Activated T-cell treated with anti-CD3 and anti-CD28 coated beads, Interleukin-2, amount 50 U/mL, for 48 hours (primary cell): ENCODE results near the gene STUB1.

Experiments
- DNase-seq, 2 experiments: peaks; one replicate each; pipeline ENCODE4 v3.0.0-alpha.2; 2020

Gene STUB1

DNA sequence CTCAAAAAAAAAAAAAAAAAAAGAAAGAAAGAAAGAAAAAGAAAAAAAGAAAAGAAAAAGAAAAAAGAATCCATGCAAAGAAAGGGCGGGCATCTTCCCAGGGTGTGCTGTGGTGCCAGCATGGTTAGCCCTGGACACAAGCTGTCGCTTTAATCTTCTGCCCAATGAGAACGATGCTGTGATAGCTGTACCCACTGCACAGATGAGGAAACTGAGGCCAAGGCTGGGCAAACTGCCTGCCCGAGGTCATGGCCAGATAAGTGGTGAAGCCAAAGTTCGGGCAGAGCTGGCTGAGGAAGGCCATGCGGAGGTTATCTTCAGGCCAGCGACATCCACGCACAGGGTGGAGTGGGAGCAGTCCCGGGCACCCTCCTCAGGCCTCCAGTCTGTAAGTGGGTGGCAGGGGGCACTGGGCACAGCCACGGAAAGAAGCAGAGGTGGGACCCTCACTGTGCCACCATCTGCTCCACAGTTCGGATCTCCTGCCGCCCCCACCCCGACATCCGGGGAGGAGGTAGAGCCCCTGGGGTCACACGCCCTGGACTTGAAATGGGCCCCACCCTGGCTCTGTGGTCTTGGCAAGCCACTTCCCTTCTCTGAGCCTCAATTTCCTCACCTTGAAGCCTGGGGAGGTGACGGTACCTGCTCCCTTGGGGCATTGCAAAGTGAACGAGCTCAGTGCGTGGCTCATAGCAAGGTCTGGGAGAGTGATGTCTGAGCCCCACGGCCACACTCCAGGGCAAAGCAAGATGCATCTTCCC is 18.9 kb downstream of the STUB1 start:
- DNase-seq = no peak

DNA sequence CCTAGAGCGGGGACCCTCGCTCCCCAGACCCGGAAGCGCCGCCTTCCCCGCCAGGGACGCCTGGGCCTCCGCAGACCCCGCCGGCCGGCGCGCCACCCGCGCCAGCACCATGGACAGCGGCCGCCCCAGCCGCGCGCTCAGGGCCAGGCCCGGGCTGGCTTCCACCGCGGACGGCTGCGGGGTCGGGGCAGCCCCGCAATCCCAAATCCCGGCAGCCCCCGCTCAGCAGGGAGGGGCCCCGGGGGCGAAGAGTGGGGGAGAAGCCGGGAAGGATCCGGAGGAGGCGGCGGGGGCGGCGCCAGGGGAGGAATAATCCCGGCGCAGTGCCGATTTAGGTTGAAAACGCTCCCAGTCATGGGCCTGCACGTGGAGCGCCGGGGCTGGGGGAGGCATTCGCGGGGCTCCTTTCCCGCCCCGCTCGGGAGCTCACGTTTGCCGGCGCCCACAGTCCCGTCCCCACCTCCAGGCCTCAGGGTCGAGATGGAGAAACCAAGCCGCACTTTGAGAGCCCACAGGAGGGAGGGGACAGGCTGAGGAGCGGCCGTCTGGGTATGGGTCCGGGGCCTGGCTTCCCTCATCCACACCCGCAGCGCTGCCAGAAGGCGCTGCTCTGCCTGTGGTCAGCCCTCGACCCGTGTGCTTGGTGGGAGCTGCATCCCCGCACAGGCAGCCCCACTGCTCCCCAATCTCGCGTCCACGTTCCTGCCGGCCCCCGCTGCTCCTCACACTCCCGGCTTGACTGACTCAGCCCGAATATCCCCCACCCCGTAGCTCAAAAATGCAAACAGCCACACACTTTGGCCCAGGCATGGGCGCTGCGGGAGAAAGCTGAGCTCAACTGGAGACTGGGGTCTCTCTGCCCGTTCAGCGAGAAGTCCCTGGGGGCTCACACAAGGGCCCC is 20.7 kb downstream of the STUB1 start:
- peak in 1 of 2 experiments; percentile 61 for DNase-seq

DNA sequence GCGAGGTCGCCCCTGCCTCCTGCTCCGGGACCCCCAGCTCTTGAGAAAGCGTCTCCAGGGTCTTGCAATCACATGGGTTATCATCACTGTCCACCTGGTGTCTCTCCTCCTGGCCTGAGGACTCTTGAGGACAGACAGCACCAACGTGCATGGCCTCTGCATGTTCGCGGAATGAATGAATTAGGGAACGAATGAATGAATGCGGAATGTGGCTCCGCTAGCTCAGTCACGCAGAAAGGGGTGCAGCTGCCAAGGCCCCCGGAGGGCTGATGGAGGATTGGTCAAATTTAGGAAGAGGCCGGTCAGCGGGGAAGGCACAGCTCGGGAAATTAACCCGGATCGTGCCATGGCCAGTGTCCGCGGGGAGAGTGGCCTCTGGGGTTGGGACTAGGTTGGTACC is 22.1 kb downstream of the STUB1 start:
- DNase-seq = no peak

DNA sequence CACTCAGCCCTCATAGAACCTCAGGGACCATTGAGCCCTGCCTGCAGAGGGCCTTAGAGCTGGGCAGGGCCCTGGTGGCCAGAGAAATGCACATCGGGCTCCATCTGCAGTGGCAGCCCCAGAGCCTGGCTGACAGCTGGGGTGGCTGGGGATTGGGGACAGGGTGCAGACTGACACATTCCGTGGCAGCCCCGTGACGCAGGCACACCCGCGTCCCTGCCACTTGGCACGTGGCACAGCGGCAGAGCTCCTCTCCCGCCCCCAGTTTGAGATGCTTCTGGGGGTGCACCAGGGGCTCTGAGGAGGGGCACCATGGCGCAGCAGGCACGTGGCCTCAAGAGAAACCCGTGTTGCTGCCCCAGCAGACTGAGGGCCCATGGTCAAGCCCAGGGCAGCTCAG is 23.2 kb downstream of the STUB1 start:
- DNase-seq = no peak

DNA sequence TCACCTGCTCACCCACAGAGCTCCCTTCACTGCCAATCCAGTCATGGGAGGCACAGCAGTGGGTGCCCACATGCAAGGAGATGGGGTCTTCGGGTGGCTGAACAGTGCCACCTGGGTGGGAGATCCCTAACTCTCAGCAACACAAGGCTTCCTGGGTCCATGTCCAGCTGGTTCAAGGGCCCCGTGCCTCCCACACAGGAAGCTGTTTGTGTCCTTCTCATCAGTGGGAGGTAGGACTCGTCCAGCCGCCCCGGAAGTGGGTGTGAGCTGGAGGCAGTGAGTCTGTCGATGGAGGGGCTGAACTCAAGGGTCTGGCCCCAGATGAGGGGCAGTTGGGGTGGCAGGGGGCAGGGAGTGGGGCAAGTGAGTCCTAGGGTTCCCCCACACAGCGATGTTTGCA is 23.8 kb downstream of the STUB1 start:
- DNase-seq = no peak

DNA sequence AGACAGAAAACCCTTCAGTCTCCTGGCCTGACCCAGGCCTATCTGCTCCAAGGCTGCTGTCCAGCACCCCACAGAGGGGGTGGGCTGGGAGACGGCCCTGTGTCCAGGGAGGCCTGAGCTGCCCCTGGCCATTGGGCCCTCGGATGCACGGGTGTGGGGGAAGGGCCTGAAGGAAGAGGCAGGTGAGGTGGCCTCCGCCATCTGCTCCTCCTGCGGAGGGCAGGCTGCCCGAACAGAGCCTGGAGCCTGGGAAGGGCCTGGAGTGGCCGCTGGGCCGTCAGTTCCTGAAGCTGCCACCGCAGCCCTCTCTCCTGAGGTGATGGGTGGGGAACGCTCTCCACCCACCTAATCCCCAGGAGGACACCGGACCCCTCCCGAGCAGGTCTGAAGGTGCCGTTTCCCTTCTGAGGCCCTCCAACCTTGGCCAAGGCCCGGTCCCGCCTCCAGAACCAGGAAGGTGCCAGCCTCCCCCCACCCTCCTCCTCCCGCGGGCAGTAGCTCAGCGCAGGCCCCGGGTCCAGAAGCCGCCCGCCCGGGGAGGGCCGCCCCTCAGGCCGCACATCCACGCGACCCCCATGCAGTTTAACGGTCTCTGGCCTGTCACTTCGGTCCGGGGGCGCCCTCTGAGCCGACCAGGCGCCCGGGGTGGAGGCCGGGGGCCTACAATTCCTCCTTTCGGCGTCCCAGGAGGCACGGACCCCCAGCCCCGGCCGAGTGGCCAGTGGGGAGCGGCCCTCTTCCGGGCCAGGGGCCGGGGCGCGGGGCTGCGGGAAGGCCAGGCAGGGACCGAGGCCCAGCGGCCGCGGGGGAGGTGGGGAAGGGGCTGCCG is 24.6 kb downstream of the STUB1 start:
- no peak for DNase-seq

DNA sequence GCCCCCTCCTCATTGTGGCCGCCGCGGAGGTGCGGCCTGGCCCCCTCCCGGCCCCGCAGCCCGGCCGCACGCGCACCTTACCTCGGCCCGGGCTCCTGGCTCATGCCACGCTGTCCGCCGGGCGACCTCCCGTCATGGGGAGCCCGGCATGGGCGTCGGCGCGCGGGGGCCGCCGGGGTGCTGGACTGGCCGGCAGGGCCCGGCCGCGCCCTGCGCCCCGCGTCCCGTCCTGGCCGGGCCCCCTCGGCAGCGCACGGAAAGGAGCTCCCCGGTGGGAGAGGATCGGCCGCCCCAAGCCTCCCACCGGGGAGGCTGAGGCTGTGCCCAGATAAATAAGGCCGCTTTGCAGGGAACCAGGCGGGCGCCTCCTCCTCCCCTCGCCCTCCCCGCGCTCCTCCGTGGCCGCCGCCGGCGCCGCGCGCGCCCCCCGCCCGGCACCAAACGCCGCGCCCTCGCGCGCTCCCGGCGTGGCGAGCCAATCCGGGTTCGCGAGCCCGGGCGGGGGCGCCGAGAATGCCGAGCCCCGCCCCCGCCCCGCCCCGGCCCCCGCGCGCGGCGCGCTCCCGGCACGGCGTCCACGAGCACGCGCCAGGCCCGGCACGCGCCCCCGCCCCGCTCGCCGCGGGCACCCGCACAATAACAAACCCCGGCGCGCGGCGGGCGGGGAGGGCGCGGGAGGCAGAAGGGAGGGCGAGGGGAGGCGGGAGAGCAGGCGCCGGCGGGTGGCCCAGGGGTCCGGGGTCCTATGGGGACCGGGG is 25.4 kb downstream of the STUB1 start, which contains the start of gene FBXL16:
TSS of gene FBXL16 (minus strand) at position 371 of the 758 bp plus-strand sequence. CDS start 8,396 bp downstream, outside the sequence.
- DNase-seq = no peak

DNA sequence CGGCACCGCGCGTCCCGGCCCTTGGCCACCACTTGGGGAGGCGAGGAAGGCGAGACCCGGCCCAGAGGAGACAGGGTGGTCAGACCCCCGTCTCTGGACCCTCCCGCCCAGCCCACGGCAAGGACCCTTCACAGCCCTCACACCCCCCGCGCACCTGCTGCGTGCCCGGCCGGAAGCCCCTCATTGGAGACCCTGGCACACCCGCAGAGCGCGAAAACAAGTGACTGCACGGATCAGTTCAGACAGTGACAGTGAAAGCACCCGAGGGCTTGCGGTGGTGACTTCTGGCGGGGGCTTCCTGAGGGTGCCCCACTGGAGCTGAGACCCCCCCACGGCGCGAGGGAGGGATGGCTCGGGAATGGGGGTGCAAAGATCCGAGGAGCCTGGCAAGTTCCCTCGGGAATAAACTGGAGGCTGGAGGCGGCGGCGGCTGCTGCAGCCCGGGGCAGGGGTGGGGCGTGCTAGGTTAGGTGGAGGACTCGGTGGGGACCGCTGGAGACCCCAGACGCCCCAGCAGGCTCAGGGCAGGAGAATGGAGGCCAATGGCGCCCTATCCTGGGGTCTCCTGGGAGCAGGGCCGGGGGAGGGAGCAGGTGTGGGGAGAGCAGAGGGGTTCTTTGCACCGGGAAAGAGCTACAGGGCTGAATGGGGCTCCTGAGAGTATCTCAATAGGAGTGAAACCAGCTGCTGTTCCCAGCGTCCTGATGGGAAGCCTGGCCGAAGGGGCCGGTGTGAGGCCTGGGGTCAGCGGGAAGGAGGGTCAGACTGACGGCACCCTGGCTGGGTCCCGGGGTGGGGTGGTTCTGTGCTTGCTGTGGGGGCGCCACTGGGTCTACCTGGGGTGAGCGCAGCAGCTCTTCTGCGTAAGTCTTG is 26.2 kb downstream of the STUB1 start:
- no peak for DNase-seq

DNA sequence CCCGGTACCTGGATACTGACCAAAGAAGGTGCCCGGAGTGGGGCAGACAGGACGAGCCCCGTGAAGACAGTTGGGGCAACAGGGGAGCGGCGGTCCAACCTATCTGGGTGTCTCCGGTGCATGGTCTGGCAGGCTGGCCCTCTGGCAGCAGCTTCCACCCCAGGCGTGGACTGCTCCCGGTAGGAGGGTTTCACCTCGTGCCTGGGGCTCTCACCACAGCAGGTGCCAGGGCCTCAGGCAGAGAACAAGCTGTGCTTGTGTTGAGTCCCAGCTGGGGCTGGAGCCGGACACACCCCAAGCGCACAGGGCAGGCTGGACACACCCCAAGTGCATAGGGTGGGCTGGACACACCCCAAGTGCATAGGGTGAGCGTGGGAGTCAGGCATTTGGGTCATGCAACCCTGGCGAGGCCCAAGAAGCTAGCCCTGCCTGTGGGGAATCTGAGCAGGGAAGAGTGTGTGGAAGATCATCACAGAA is 26.9 kb downstream of the STUB1 start:
- no peak for DNase-seq

DNA sequence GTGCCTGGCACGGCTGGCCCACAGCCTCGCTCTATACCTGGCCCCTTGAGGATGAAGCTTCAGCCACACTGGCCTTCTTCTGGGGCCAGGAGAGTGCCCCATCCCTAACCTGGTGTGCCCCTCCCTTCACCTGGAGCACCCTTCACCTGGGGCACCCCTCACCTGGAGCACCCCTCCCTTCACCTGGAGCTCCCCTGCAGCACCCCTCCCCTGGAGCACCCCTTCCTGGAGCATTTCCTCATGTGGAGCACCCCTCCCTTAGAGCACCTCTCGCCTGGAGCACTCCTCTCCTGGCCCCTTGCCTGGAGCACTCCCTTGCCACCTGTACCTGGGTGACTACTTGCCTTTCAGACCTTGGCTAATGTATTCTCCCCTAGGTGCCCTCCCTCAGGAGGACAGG is 27.8 kb downstream of the STUB1 start:
- DNase-seq = no peak

DNA sequence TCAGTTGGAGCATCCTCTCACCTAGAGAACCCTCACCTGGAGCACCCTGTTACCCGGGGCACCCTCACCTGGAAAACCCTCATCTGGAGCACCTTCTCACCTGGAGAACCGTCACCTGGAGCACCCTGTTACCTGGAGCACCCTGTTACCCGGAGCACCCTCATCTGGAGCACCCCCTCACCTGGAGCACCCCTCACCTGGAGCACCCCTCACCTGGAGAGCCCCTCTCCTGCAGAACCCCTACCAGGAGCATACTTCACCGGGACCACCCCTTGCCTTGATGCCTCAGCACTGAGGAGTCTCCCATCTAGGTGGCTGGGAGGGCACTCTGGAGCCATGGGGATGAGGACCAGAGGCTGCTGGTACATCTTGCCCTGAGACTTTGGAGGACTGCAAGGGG is 28.7 kb downstream of the STUB1 start:
- DNase-seq = no peak

DNA sequence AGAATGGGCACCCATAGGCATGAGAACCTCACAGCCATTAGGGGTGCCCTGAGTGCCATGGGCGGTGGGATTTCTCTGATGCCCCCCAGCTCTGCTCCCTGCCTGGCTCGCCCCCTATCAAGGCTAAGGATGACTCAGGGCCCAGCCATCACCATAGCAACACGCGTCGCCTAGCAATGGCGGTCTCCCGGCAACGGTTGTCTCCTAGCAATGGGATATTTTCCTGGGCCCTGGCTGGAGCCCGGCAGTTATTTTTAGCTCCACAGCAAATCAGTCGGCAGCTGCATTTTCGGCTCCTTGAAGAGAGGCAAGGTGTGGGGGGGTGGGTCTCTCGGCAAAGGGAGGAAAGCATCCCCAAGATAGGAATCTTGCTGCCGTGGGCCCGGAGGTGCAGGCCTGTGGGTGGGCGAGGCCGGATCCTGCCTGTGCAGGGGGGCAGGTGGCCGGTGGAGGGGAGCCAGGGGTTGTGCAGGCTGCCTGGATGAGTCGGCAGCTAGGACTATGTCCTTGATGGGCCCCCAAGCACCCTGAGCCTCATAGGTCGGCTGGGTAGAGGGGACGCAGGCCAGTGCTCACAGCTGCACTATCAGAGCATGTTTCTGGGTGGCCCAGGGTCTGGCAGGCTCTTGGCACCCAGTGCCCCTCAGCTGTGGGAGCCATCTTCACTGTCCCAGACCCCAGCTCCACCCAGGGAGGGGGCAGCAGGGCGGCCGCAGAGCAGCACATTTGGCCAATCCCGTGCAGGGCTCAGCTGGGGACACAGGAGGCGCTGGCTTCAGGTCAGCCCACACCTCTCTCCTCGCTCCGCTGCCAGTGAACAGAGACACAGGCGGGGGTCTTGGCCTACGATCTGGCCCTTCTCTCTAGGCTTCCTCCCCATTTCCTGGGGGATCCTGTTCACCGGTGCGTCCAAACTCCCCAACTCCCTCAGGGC is 29.6 kb downstream of the STUB1 start:
- DNase-seq = no peak

DNA sequence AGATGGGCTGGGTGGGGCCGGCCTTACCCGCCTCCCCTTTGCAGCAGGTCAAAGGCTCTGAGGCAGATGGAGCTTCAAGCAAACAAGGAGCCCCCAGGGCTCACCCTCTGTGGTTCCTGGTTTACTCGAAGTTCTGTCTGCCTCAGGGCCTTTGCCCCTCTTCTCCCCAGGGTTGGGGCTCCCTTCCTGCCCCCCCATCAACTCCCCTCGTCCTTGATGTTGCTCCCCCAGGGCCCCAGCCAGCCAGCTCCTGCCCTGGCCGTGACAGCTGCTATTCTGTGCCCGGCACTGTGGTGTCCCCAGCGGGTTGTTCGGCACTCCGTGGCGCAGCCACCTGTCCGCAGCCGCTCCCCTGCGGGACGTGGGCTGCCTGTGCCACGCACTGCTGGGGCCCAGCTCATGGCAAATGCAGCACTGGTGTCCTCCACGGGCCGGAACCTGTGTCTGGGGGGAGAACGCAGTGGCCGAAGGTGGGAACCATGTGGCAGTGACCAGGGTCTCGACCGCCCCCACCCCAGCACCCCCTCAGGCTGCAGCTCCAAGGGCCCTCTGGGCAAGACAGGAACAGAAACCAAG is 30.4 kb downstream of the STUB1 start:
- no peak for DNase-seq

DNA sequence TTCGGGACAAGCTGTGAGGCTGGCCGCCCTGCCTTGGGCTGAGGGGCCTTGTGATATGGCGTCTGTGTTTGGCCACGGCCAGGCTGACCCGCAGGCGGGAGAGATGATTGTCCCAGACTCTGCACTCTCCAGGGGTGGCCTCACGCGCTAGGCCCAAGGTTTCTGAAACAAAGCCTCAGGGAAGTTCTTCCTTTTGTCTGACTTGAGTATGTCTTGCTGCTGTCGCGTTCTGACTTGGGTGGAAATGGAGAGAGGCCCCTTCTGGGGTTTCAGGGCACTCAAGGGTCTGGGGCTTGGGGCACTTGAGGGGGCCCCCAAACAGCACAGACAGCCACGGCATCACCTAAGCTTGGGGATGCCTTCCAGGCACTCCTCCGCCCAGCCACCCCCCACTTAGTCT is 30.9 kb downstream of the STUB1 start:
- DNase-seq = no peak

DNA sequence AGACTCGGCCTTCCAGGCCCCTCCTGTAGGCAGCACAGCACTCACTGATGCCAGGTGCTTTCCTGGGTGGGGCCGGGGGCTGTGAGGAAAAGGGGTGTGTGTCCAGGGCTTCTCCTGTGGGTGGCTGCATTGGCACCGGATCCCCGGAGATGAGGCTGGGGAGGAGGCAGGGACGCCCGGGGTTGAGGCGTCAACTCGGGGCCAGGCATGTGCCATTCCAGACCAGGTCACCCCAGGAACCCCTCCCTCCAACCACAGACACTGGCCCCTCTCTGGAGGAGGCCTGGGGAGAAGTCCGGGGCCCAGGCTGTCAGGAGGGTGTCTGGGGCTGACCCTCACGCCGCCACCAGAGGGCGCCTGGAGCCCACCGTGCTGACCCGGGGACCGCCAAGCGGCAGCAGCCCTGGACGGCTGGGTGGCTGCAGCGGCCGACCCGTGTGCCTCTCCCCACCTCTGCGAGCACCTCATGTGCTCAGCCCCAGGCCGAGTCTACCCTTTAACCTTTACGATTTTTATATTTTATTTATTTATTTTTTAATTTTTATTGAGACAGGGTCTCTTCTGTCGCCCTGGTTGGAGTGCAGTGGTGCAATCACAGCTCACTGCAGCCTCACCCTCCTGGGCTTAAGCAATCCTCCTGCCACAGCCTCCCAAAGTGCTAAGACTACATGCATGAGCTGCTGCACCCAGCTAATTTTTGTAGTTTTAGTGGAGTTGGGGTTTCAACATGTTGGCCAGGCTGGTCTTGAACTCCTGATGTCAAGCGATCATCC is 31.5 kb downstream of the STUB1 start:
- DNase-seq = peak; percentile 84 to 89

DNA sequence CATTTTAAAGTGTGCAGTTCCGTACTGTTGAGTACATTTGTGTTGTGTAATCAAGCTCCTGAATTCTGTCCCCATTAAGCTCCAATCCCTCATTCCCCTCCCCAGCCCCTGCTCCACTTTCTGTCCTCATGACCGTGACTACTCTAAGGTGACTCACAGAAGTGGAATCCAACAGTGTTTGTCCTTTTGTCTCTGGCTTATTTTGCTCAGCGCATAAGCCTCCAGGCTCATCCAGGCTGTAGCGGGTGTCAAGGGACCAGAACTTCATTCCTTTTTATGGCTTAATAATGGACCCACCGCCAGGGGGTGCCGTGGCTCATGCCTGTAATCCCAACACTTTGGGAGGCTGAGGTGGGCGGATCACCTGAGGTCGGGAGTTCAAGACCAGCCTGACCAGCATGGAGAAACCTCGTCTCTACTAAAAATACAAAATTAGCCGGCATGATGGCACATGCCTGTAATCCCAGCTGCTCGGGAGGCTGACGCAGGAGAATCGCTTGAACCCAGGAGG is 32.6 kb downstream of the STUB1 start:
- DNase-seq = peak; percentile 82 to 83

DNA sequence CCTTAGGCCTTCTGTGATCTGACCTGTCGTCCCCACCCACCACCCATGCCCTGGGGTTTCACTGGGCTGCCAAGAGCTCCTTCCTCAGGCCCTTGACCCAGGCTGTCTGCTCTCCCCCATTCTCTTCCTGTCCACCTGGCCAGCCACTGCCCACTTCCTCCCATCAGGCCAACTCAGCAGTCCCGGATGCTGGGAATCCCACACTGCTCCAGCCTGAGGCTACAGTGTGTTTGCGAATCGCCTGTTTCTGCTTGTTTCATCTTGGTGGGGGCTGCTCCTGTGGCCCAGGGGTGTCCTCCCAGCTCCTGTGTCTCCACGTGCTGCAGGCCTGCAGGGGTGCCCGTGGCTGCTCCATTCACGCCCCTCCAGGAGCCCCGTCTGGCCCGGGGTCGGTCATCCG is 33.9 kb downstream of the STUB1 start:
- DNase-seq = no peak
